NCI-H748 (cell line): Measurements from ENCODE around the gene DKK3.

Source experiments
- DNase-seq: peaks from one replicate; lab custom pipeline; 2025; ENCODE audit not compliant: unreplicated experiment; lab: John Stamatoyannopoulos, UW

Gene DKK3

GRCh38 chr11:11969380-11970215, 38.8 kb downstream of the DKK3 start:
- DNase-seq, result no peak

GRCh38 chr11:11968511-11969280, 39.7 kb downstream of the DKK3 start:
- DNase-seq, result no peak

- DNase-seq, result no peak
Observed at GRCh38 chr11:11967669-11968510, 40.5 kb downstream of the DKK3 start.

GRCh38 chr11:11966826-11967668, 41.4 kb downstream of the DKK3 start:
- DNase-seq, result peak; percentile 69

GRCh38 chr11:11966354-11966741, 42.1 kb downstream of the DKK3 start:
- no peak for DNase-seq

GRCh38 chr11:11965656-11966353, 42.6 kb downstream of the DKK3 start:
- no peak for DNase-seq

- DNase-seq, result no peak
Observed at GRCh38 chr11:11965192-11965591, 43.2 kb downstream of the DKK3 start.

- DNase-seq, result no peak
Observed at GRCh38 chr11:11964774-11965150, 43.7 kb downstream of the DKK3 start.

- DNase-seq, result no peak
Observed at GRCh38 chr11:11963842-11964773, 44.3 kb downstream of the DKK3 start.

- no peak for DNase-seq
Observed at GRCh38 chr11:11963067-11963466, 45.4 kb downstream of the DKK3 start.

GRCh38 chr11:11961399-11962028, 46.9 kb downstream of the DKK3 start:
- no peak for DNase-seq

- DNase-seq, result no peak
Observed at GRCh38 chr11:11960687-11961086, 47.7 kb downstream of the DKK3 start.

- DNase-seq, result no peak
Observed at GRCh38 chr11:11959601-11960000, 48.8 kb downstream of the DKK3 start.

- no peak for DNase-seq
Observed at GRCh38 chr11:11958403-11959231, 49.8 kb downstream of the DKK3 start.

GRCh38 chr11:11956006-11956405, 52.4 kb downstream of the DKK3 start:
- no peak for DNase-seq

- DNase-seq, result no peak
Observed at GRCh38 chr11:11952036-11952435, 56.4 kb downstream of the DKK3 start.

GRCh38 chr11:11949482-11949881, 58.9 kb downstream of the DKK3 start:
- no peak for DNase-seq
